GM21526 (cell line): Measurements from ENCODE around the gene ZNF761.
"Not testable (repeated sequence)": the region's sequence is repeated elsewhere in the genome, so short reads cannot be mapped to it uniquely, and the experiment has no call there.

Experiments used
- ATAC-seq: cut with Tn5 transposase; IDR thresholded peaks from one replicate; pipeline ENCODE4 v1.9.1; 2021; ENCODE audit warnings: moderate library complexity; ENCODE audit not compliant: unreplicated experiment, low FRiP score

ZNF761 gene

DNA sequence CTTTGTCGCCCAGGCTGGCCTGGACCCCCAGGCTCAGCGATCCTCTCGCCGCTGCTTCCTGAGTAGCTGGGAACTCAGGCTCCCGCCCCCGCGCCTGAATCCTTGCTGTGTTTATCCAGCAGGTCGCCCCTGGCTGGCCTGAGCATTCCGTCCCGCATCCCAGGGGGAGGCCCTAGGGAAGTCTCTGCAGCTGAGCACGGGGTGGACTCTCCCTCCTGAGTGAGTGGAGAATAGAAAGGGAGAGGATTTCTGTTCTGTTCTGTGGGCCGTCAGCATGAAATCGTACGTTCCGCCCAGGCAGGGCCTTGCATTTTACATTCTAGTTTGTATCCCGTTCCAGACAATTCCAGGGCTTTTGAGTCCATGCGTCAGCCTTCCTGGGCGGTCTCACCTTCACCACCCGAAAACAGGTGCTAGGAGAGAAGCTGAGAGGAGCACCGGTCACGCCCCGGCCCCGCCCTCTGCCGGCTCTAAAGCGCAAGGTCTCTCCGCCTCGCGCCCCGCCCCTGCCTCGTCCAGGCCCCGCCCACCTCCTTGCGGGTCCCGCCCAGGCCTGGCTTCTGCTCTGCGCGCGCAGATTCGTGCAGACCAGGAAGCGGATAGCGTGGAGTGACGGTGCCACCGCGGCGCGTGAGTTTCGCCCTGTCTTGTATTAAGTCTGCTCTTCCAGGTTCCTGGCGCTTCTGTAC, at the start of gene ZNF761:
ZNF761 (plus strand) TSS at position 586 of the 689 bp plus-strand sequence. CDS start 15,285 bp downstream, outside the sequence.
- ATAC-seq = peak; percentile 86

- ATAC-seq = no peak
These were observed 43.6 kb upstream of the ZNF761 start for GRCh38 chr19:53388168-53388567.

- ATAC-seq = no peak
These were observed 42.9 kb upstream of the ZNF761 start for GRCh38 chr19:53388904-53389303.

- ATAC-seq = no peak
These were observed 42.2 kb upstream of the ZNF761 start for GRCh38 chr19:53389571-53389970.

GRCh38 chr19:53389978-53390377, 41.8 kb upstream of the ZNF761 start:
- ATAC-seq = no peak

DNA sequence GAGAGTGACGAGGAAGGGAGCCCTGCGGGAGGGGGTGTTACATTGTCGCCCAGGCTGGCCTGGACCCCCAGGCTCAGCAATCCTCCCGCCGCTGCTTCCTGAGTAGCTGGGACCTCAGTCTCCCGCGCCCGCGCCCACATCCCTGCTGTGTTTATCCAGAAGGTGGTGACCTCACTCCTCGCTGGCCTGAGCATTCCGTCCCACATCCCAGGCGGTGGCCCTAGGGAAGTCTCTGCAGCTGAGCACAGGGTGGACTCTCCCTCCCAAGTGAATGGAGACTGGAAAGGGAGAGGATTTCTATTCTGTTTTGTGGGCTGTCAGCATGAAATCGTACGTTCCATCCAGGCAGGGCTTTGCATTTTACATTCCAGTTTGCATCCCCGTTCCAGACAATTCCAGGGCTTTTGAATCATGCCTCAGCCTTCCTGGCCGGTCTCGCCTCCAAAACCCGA, 37.2 kb upstream of the ZNF761 start:
- no peak for ATAC-seq

- peak; percentile 90 for ATAC-seq
These were observed 36.6 kb upstream of the ZNF761 start, which contains the start of gene ZNF765 for GRCh38 chr19:53394974-53395839. Gene ZNF765 (plus strand): TSS chr19:53395149. CDS start chr19:53398016, 2,867 bp downstream.

GRCh38 chr19:53395840-53396524, 35.8 kb upstream of the ZNF761 start:
- not testable (repeated sequence) for ATAC-seq

GRCh38 chr19:53396525-53396868, 35.3 kb upstream of the ZNF761 start:
- no peak for ATAC-seq

DNA sequence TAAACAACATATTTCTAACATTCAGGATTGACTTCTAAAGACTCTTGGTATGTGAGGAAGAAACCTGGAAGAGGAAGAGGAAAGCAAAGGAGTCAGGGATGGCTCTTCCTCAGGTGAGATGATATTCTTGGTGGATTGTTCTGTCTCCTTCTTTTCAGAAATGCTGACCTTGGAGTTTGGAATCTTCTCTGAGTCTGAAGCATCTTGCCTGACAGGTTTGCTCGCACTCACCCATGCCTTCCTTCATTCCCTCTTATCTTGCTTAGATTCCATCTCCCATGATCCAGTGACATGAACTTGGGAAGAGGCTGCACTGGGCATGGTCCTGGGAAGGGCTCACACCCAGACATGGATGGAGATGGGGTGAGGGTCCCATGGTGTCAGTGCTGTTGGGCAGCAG, 33.9 kb upstream of the ZNF761 start:
- ATAC-seq = not testable (repeated sequence)

GRCh38 chr19:53409505-53410204, 22.1 kb upstream of the ZNF761 start:
- no peak for ATAC-seq

GRCh38 chr19:53420520-53421315, 11.1 kb upstream of the ZNF761 start:
- ATAC-seq = not testable (repeated sequence)

- ATAC-seq = no peak
These were observed 9.2 kb upstream of the ZNF761 start for GRCh38 chr19:53422551-53422950.

DNA sequence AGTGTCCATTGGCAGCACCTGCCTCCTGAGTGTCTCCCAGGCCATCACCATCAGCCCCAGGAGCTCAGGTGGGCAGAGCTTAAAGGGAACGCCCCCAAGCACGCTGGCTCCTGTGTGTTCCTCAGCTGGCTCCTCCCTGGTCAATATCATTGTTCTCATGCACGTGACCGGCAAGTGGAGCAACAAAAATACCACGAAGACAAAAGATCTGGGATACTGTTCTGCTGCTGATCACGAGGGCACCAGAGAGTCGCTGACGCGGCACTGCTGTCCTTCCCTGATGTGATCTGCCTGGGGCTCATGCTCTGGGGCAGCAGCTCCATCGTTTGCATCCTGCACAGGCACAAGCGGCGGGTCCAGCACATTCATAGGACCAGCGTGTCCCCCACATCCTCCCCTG, 8.7 kb upstream of the ZNF761 start:
- not testable (repeated sequence) for ATAC-seq

DNA sequence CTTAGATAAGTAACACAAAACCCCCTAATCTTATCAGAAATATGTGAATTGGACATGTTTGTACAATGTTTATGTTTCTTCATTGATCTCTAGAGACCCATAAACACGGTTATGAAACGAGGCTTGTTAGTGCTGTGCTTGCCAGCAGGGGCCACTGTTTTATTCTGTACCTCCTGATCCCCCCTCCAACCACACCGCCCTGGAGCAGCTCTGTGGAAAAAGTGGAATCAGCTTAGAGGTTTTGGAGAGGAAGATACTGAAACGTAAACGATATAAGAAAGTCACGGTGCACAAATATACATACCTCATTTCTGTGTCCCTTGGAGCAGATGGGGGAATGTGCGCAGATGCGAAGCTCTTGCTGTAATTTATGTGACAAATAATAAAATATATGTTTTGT, 8.1 kb upstream of the ZNF761 start:
- not testable (repeated sequence) for ATAC-seq

DNA sequence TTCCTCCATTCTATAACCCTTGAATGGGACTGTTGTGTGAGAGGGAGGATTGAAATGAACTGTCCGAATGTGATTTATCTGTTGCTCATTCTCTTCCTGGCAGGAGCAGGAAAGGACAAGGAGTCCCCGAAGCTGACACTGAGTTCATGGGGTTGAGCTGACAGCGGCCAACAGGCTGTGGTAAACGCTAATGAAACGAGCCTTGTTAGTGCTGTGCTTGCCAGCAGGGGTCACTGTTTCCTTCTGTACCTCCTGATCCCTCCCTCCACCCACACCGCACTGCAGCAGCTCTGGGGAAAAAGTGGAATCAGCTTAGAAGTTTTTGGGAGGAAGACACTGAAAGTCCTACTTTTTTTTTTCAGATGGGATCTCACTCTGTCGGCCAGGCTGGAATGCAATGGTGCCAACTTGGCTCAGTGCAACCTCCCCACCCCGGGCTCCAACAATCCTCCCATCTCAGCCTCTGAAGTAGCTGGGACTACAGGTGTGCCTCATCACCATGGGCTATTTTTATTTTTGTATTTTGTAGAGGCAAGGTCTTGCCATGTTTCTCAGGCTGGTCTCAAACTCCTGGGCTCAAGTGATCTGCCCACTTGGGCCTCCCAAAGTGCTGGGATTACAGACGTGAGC, 6.7 kb upstream of the ZNF761 start:
- ATAC-seq = no peak

GRCh38 chr19:53432088-53432661, 391 bp downstream of the ZNF761 start:
- ATAC-seq = peak; percentile 24

- ATAC-seq = not testable (repeated sequence)
These were observed 12.0 kb downstream of the ZNF761 start for GRCh38 chr19:53443809-53444208.

DNA sequence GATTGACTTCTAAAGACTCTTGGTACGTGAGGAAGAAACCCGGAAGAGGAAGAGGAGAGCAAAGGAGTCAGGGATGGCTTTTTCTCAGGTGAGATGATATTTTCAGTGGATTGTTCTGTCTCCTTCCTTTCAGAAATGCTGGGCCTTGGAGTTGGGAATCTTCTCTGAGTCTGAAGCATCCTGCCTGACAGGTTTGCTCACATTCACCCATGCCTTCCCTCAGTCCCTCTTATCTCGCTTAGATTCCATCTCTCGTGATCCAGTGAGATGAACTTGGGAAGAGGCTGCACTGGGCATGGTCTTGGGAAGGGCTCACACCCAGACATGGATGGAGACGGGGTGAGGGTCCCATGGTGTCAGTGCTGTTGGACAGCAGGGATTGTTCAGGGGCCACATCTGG, 15.4 kb downstream of the ZNF761 start:
- ATAC-seq = not testable (repeated sequence)
